HG03457 (cell line): ENCODE data around the gene FAM53B.
"Not testable (repeated sequence)": the region's sequence is repeated elsewhere in the genome, so short reads cannot be mapped to it uniquely, and the experiment has no call there.

Experiments used
- ATAC-seq: cut with Tn5 transposase; IDR thresholded peaks from one replicate; pipeline ENCODE4 v1.9.1; 2021; ENCODE audit warnings: moderate number of reproducible peaks; ENCODE audit not compliant: unreplicated experiment

Gene FAM53B

GRCh38 chr10:124588341-124588735 is 155.8 kb downstream of the FAM53B start:
- ATAC-seq, result not testable (repeated sequence)

- ATAC-seq, result no peak
Observed at GRCh38 chr10:124587811-124588211, 156.4 kb downstream of the FAM53B start.

- no peak for ATAC-seq
Observed at GRCh38 chr10:124586142-124586541, 158.0 kb downstream of the FAM53B start.

- no peak for ATAC-seq
Observed at GRCh38 chr10:124579011-124579399, 165.2 kb downstream of the FAM53B start.

- ATAC-seq, result no peak
Observed at GRCh38 chr10:124578231-124579010, 165.8 kb downstream of the FAM53B start.

GRCh38 chr10:124577651-124578050 is 166.5 kb downstream of the FAM53B start:
- no peak for ATAC-seq

GRCh38 chr10:124576526-124577420 is 167.4 kb downstream of the FAM53B start:
- ATAC-seq, result no peak

GRCh38 chr10:124575107-124576035 is 168.8 kb downstream of the FAM53B start:
- no peak for ATAC-seq

- ATAC-seq, result no peak
Observed at GRCh38 chr10:124574456-124575070, 169.6 kb downstream of the FAM53B start.

- no peak for ATAC-seq
Observed at GRCh38 chr10:124573726-124574455, 170.3 kb downstream of the FAM53B start.

- no peak for ATAC-seq
Observed at GRCh38 chr10:124572751-124573150, 171.4 kb downstream of the FAM53B start.

- no peak for ATAC-seq
Observed at GRCh38 chr10:124570646-124571045, 173.5 kb downstream of the FAM53B start.

- no peak for ATAC-seq
Observed at GRCh38 chr10:124569623-124570470, 174.3 kb downstream of the FAM53B start.
